HG02678 (cell line): ENCODE results near the gene CHMP6.

Source experiments
- ATAC-seq: cut with Tn5 transposase; IDR thresholded peaks from one replicate; pipeline ENCODE4 v1.9.1; 2021; ENCODE audit warnings: mild to moderate bottlenecking, moderate library complexity; ENCODE audit not compliant: unreplicated experiment

Gene CHMP6

GRCh38 chr17:80956321-80957190 lies 35.1 kb upstream of the CHMP6 start:
- ATAC-seq, result no peak

- no peak for ATAC-seq
Measured at GRCh38 chr17:80957461-80957941, 34.1 kb upstream of the CHMP6 start.

- ATAC-seq, result no peak
Measured at GRCh38 chr17:80959330-80960036, 32.2 kb upstream of the CHMP6 start.

GRCh38 chr17:80960037-80960796 lies 31.4 kb upstream of the CHMP6 start:
- no peak for ATAC-seq

GRCh38 chr17:80960797-80961452 lies 30.7 kb upstream of the CHMP6 start:
- no peak for ATAC-seq

GRCh38 chr17:80961541-80962330 lies 29.9 kb upstream of the CHMP6 start:
- ATAC-seq, result no peak

GRCh38 chr17:80962356-80963329 lies 29.0 kb upstream of the CHMP6 start:
- no peak for ATAC-seq

GRCh38 chr17:80963812-80964543 lies 27.7 kb upstream of the CHMP6 start:
- ATAC-seq, result no peak

- no peak for ATAC-seq
Measured at GRCh38 chr17:80964544-80964856, 27.1 kb upstream of the CHMP6 start.

GRCh38 chr17:80964859-80965580 lies 26.6 kb upstream of the CHMP6 start:
- no peak for ATAC-seq

- no peak for ATAC-seq
Measured at GRCh38 chr17:80965606-80966005, 26.0 kb upstream of the CHMP6 start.

GRCh38 chr17:80967404-80967872 lies 24.2 kb upstream of the CHMP6 start:
- ATAC-seq, result no peak

GRCh38 chr17:80968602-80969029 lies 23.0 kb upstream of the CHMP6 start:
- no peak for ATAC-seq

GRCh38 chr17:80969030-80969673 lies 22.5 kb upstream of the CHMP6 start:
- no peak for ATAC-seq

GRCh38 chr17:80969674-80970043 lies 22.0 kb upstream of the CHMP6 start:
- ATAC-seq, result no peak

GRCh38 chr17:80970044-80970761 lies 21.4 kb upstream of the CHMP6 start:
- no peak for ATAC-seq
